GM13977 (cell line): ENCODE results near the gene APOA5.

Source experiments
- DNase-seq: peaks from one replicate; pipeline ENCODE4 v3.0.0; 2012; ENCODE audit warnings: low spot score
- CTCF ChIP-seq: IDR thresholded peaks from 2 replicates; pipeline ENCODE4 v1.5.1; 2012; ENCODE audit warnings: mild to moderate bottlenecking, control low read depth; ENCODE audit not compliant: insufficient read depth; ENCODE audit errors: extremely low read depth, missing control alignments
- in situ Hi-C: fragments of 300-500 bp; cut with MboI; formaldehyde crosslinking; loops from one replicate; pipeline ENCODE4 v1.12.0; 2022; ENCODE audit warnings: low sequenced_read_pairs, low pct_unique_long_range_greater_than_20kb, mixed read lengths, inconsistent platforms; ENCODE audit not compliant: unreplicated experiment

APOA5 gene

GRCh38 chr11:116819049-116819448, 27.4 kb upstream of the APOA5 start:
- in situ Hi-C loops, result no loop called here
- no peak for TF ChIP-seq CTCF
- no peak for DNase-seq

GRCh38 chr11:116814502-116814901, 22.8 kb upstream of the APOA5 start:
- in situ Hi-C loops, result no loop called here
- no peak for DNase-seq

DNA sequence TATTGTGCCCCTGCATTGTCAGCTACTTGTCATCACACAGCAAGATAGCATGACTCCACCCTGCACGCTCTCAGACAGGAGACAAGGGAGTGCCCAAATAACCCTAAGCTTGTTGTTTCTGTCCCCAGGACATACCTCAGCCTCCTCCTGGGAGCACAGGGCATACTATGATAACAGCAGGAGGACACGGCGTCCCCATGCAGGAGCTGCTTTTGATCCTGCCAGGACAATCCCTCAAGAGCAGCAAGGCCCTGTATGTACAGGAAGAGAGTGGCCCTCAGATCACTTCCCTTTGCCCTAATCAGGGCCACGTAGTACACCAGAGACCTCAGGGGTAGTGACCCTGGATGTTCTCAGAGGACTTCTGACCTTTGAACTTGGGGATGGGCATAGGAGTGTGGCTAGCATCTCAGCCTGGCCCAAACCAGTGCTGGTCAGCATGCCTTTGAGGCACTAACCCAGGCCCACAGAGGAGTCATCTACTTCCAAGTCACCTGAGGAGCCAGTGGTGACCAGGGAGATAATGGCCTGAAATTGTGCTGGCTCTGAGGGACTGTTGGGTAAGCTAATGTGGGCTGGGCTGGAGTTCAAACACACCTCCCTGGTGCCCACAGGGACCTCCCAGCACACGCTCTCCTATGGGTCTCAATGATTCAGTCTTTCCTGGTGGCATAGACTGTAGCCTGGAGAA, 22.2 kb upstream of the APOA5 start:
- in situ Hi-C loops, result no loop called here
- DNase-seq, result no peak
- TF ChIP-seq CTCF, result no peak

More at GRCh38 chr11:116814502-116814901, 22.8 kb upstream of the APOA5 start:
- TF ChIP-seq CTCF, result no peak

DNA sequence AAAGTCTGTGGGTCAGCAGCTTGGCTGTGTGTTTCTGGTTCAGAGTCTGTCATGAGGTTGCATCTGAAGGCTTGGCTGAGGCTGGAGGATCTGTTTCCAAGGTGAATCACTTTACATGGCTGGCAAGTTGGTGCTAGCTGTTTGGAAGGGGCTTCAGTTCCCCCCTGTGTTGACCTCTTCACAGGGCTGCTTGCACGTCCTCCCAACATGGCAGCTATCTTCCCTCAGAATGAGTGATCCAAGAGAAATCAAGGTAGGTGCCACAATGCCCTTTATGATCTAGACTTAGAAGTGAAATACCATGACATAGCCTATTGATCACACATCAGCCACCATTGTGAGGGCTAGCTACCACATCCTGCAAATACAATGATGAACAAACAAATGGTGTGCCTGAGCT, 21.5 kb upstream of the APOA5 start:
- no peak for DNase-seq
- in situ Hi-C loops, result no loop called here
- TF ChIP-seq CTCF, result no peak

DNA sequence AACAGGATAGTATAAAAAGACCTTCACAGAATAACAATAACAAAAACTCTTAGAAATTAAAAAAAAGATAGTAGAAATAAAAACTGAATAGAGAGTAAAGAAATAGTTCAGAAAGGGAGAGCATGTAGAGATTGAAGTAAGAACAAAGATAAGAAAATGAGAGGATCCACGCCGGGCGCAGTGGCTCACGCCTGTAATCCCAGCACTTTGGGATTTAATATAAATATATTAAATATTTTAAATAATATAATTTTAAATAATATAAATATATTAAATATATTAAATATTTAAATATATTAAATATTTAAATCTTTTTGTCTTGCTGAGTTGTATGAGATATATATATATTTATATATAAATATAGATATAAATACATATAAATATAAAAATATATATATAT, 20.4 kb upstream of the APOA5 start:
- no peak for DNase-seq
- in situ Hi-C loops, result no loop called here

GRCh38 chr11:116811194-116811593, 19.5 kb upstream of the APOA5 start:
- in situ Hi-C loops, result no loop called here
- DNase-seq, result no peak
- TF ChIP-seq CTCF, result no peak

More for the DNA sequence above, 20.4 kb upstream of the APOA5 start:
- no peak for TF ChIP-seq CTCF
